ENCODE results near the gene TSNAXIP1.

- no peak for TF ChIP-seq POLR2A (IDR thresholded peaks at IDR 0.05)
- TF ChIP-seq, protein P1, sequence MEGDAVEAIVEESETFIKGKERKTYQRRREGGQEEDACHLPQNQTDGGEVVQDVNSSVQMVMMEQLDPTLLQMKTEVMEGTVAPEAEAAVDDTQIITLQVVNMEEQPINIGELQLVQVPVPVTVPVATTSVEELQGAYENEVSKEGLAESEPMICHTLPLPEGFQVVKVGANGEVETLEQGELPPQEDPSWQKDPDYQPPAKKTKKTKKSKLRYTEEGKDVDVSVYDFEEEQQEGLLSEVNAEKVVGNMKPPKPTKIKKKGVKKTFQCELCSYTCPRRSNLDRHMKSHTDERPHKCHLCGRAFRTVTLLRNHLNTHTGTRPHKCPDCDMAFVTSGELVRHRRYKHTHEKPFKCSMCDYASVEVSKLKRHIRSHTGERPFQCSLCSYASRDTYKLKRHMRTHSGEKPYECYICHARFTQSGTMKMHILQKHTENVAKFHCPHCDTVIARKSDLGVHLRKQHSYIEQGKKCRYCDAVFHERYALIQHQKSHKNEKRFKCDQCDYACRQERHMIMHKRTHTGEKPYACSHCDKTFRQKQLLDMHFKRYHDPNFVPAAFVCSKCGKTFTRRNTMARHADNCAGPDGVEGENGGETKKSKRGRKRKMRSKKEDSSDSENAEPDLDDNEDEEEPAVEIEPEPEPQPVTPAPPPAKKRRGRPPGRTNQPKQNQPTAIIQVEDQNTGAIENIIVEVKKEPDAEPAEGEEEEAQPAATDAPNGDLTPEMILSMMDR (IDR thresholded peaks at IDR 0.05) = no peak
These were observed 23.4 kb upstream of the TSNAXIP1 start for GRCh38 chr16:67783353-67783725.

All from Peyer's patch (tissue), 4 donors.